Endothelial cell of umbilical vein (primary cell): ENCODE results near the gene NANOS3. TPM values are rescaled to one million over a fixed set of nuclear protein-coding genes. Genes with fewer than 3 reads are reported as not detected.

ENCODE experiments used
- BruUV-seq: library from RNA; stranded (reverse); fragments of 400-500 nt; replicated peaks from 2 replicates; lab custom pipeline; 2021; lab: Mats Ljungman, UMichigan
- CTCF ChIA-PET: fragments of 300-600, 350-600 bp; sonication (Branson Sonifier 250); formaldehyde crosslinking; loops from one replicate; lab custom pipeline; 2021; ENCODE audit warnings: antibody characterized with exemption, inconsistent platforms; lab: Charles Lee
- POLR2A ChIA-PET: fragments of 300-600, 350-600 bp; sonication (Branson Sonifier 250); formaldehyde crosslinking; loops from one replicate; lab custom pipeline; 2021; ENCODE audit warnings: antibody characterized with exemption, inconsistent platforms; lab: Charles Lee
- DNase-seq: peaks from one replicate; pipeline ENCODE4 v3.0.0-alpha.2; 2011; ENCODE audit warnings: low read depth, low spot score
- FAIRE-seq: peaks from 2 replicates; lab custom pipeline; 2011; peaks lifted over from hg19 to GRCh38; lab: Jason Lieb, UNC
- H2AFZ ChIP-seq: 2 replicates; pipeline ENCODE4 v1.6.0; 2012; ENCODE audit warnings: low read depth, low read length, control low read depth, inconsistent platforms
- H3K27ac ChIP-seq: 2 replicates; pipeline ENCODE4 v1.5.1; 2011; ENCODE audit warnings: low read depth, mild to moderate bottlenecking, control low read depth, low read length, moderate library complexity; ENCODE audit not compliant: insufficient read depth
- H3K27me3 ChIP-seq, 2 experiments: 2 replicates each; pipeline versions ENCODE4 v1.6.0 to v1.6.1; 2011; ENCODE audit warnings: low read length in 2 of 2, mixed read lengths in 1 of 2; ENCODE audit not compliant: control insufficient read depth in 2 of 2, insufficient read depth in 2 of 2
- H3K36me3 ChIP-seq, 2 experiments: 2 replicates in 1 of 2; 3 replicates in 1 of 2; pipeline ENCODE4 v1.5.1; 2011; ENCODE audit warnings: low read length in 2 of 2, mild to moderate bottlenecking in 1 of 2, moderate library complexity in 1 of 2; ENCODE audit not compliant: control insufficient read depth in 2 of 2, insufficient read depth in 2 of 2; ENCODE audit errors: extremely low read depth in 1 of 2
- H3K4me1 ChIP-seq: 3 replicates; pipeline ENCODE4 v1.5.1; 2011; ENCODE audit warnings: mild to moderate bottlenecking, low read length; ENCODE audit not compliant: control insufficient read depth, insufficient read depth; ENCODE audit errors: extremely low read depth
- H3K4me2 ChIP-seq: 2 replicates; pipeline ENCODE4 v1.6.1; 2011; ENCODE audit warnings: low read length, control low read depth, mixed read lengths; ENCODE audit not compliant: insufficient read depth
- H3K4me3 ChIP-seq, 3 experiments: fragments of 200-600 bp in 1 of 3; sonication (generic), shearing (Covaris generic) in 1 of 3; replicated peaks in 1 of 3; 2 replicates each; pipeline ENCODE4 v1.5.1; 2011 to 2016; ENCODE audit warnings: control low read depth in 3 of 3, low read length in 3 of 3, mild to moderate bottlenecking in 2 of 3, inconsistent platforms in 1 of 3, low read depth in 1 of 3, moderate library complexity in 1 of 3; ENCODE audit not compliant: insufficient read depth in 1 of 3
- H3K79me2 ChIP-seq: 2 replicates; pipeline ENCODE4 v1.6.0; 2012; ENCODE audit warnings: low read length, inconsistent platforms; ENCODE audit not compliant: control insufficient read depth, insufficient read depth
- H3K9ac ChIP-seq: replicated peaks from 2 replicates; pipeline ENCODE3; 2011; ENCODE audit warnings: low read length, control low read depth; ENCODE audit not compliant: insufficient read depth; ENCODE audit errors: extremely low read depth
- H3K9me1 ChIP-seq: replicated peaks from 3 replicates; pipeline ENCODE4 v1.6.0; 2011; ENCODE audit warnings: mild to moderate bottlenecking, low read length; ENCODE audit not compliant: control insufficient read depth, insufficient read depth; ENCODE audit errors: extremely low read depth
- H3K9me3 ChIP-seq: replicated peaks from 2 replicates; pipeline ENCODE4 v1.5.1; 2012; ENCODE audit warnings: low read length, inconsistent platforms; ENCODE audit not compliant: control insufficient read depth, insufficient read depth
- H4K20me1 ChIP-seq: replicated peaks from 2 replicates; pipeline ENCODE3; 2011; ENCODE audit warnings: mild to moderate bottlenecking, low read length; ENCODE audit not compliant: control insufficient read depth, insufficient read depth; ENCODE audit errors: extremely low read depth
- CTCF ChIP-seq, 2 donors: IDR thresholded peaks; 1 replicate in 1 of 2; 2 replicates in 1 of 2; pipeline ENCODE4 v1.5.1; 2011; ENCODE audit warnings: low read length in 2 of 2, mild to moderate bottlenecking in 2 of 2, moderate library complexity in 2 of 2, control low read depth in 1 of 2, inconsistent platforms in 1 of 2, low read depth in 1 of 2; ENCODE audit not compliant: insufficient read depth in 1 of 2; ENCODE audit errors: extremely low read depth in 1 of 2
- EZH2 ChIP-seq: IDR thresholded peaks from 2 replicates; pipeline ENCODE4 v1.6.1; 2012; ENCODE audit warnings: borderline replicate concordance, low read depth, mild to moderate bottlenecking, moderate library complexity, low read length, inconsistent platforms; ENCODE audit not compliant: severe bottlenecking
- FOS ChIP-seq: IDR thresholded peaks from 2 replicates; pipeline ENCODE4 v1.6.1; 2011; ENCODE audit warnings: mild to moderate bottlenecking, low read length, moderate library complexity, borderline replicate concordance; ENCODE audit not compliant: insufficient read depth
- GATA2 ChIP-seq: IDR thresholded peaks from 2 replicates; pipeline ENCODE4 v1.7.0; 2011; ENCODE audit warnings: low read depth, mild to moderate bottlenecking, moderate library complexity, mixed read lengths, low read length; ENCODE audit not compliant: insufficient read length, insufficient read depth
- JUN ChIP-seq: IDR thresholded peaks from 2 replicates; pipeline ENCODE4 v1.6.1; 2011; ENCODE audit warnings: borderline replicate concordance, low read depth; ENCODE audit not compliant: insufficient read length, insufficient read depth
- MYC ChIP-seq: IDR thresholded peaks from one replicate; pipeline ENCODE4 v1.6.1; 2011; ENCODE audit warnings: mild to moderate bottlenecking, low read depth, low read length
- POLR2A ChIP-seq: IDR thresholded peaks from 2 replicates; pipeline ENCODE4 v1.6.1; 2012; ENCODE audit warnings: low read depth, mild to moderate bottlenecking, control low read depth, low read length
- POLR2AphosphoS5 ChIP-seq: IDR thresholded peaks from 2 replicates; pipeline ENCODE4 v1.6.1; 2012; ENCODE audit warnings: low read depth, mild to moderate bottlenecking, control low read depth, low read length, moderate library complexity; ENCODE audit not compliant: insufficient read depth
- dilution Hi-C: fragments of 300-500 bp; cut with MboI; formaldehyde crosslinking; loops from one replicate; pipeline ENCODE4 v1.15.0; 2019; ENCODE audit warnings: low sequenced_read_pairs; ENCODE audit not compliant: extremely low pct_ligation_motif_present
- intact Hi-C: fragments of 100-400 bp; cut with micrococcal nuclease; formaldehyde crosslinking; loops from one replicate; pipeline ENCODE4 v1.10.0; 2022
- polyA plus RNA-seq, 4 experiments: library from polyadenylated mRNA; depleted of rRNA in 3 of 4; stranded (reverse) in 3 of 4; unstranded in 1 of 4; fragments of >200 nt; gene quantifications; 2 replicates each; pipeline versions ENCODE4 v1.2.1 to v1.2.3, GENCODE V29; 2011 to 2012; ENCODE audit warnings: missing spikeins in 1 of 4
- total RNA-seq: library from RNA; stranded (reverse); gene quantifications from 2 replicates; pipeline ENCODE4 v1.2.3, GENCODE V29; 2021
- TF ChIP-seq, protein P1 (sequence below): IDR thresholded peaks from 2 replicates; pipeline ENCODE4 v1.6.1; 2011; ENCODE audit not compliant: insufficient read depth, insufficient read length

NANOS3 gene
- total and polyA plus RNA-seq, 2 donors (not counting 3 experiments of a cell fraction or from before 2014, with no cell fraction given), result 1.0 to 4.4 TPM

DNA sequence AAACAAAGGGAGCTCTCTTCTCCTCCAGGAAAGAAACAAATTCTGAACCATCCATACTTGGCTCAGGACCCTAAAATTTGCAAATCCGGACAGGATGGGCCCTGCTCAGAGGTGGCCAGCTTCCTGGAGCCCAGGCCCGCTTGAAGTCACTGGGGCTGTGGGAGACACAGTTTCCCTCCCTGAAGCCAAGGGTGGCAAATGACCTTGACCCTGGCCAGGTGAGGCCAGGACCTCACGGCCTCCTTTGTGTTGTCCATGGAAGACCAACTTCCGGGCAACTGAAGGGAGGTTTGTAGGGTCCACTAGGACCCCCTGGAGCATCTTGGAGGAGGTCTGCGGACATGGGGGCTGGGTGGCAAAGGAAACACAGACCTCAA, 5.5 kb downstream of the NANOS3 start:
- no peaks in the 10 kb centered on the region for H3K27me3 ChIP-seq
- H2AFZ ChIP-seq, result no peak overlapping the region
- no peaks in the 10 kb centered on the region for H3K79me2 ChIP-seq
- no TSS peak for BruUV-seq
- H3K4me1 ChIP-seq, result peaks cover 5% of the 10 kb centered on the region
- FAIRE-seq (no peak), DNase-seq (no peak)
- H3K9ac ChIP-seq, result no peak overlapping the region
- ChIA-PET POLR2A (no interaction called here), CTCF (interaction anchor here (2.1 to 8.1 kb wide), 3 partner anchors 160 to 189 kb away, joined by 8 to 74 read pairs (median 10); partner anchors contain the start of gene MISP3)
- H3K27ac ChIP-seq, result no peak overlapping the region
- no peaks in the 10 kb centered on the region for H3K9me1 ChIP-seq
- dilution Hi-C loops (no loop called here), intact Hi-C loops (loop anchor here (5.0 kb wide), 2 partner anchors 175 to 465 kb away; no protein-coding TSS in a partner anchor)
- no peak for TF ChIP-seq GATA2
- TF ChIP-seq CTCF (IDR thresholded peaks at IDR 0.05; ENCODE audit: extremely low read depth in 1 of 2, insufficient read depth in 1 of 2, low read depth in 1 of 2, low read length in 2 of 2), result no peak
- no peak for TF ChIP-seq MYC
- no peak for TF ChIP-seq POLR2A
- TF ChIP-seq EZH2, result no peak
- TF ChIP-seq POLR2AphosphoS5, result no peak
- TF ChIP-seq FOS, result no peak
- TF ChIP-seq, protein P1, sequence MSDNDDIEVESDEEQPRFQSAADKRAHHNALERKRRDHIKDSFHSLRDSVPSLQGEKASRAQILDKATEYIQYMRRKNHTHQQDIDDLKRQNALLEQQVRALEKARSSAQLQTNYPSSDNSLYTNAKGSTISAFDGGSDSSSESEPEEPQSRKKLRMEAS, result no peak
- no peak for TF ChIP-seq JUN
- H3K4me3 ChIP-seq, result no peak overlapping the region
- H3K4me2 ChIP-seq, result no peak overlapping the region
- no peaks in the 10 kb centered on the region for H3K9me3 ChIP-seq
- H3K36me3 ChIP-seq, result no peaks in the 10 kb centered on the region
- H4K20me1 ChIP-seq, result no peaks in the 10 kb centered on the region
